Osteocyte (in vitro differentiated cells): ENCODE measurements around the gene CEP70. TPM values are rescaled to one million over a fixed set of nuclear protein-coding genes. Genes with fewer than 3 reads are reported as not detected.
"Not testable (repeated sequence)": the region's sequence is repeated elsewhere in the genome, so short reads cannot be mapped to it uniquely, and the experiment has no call there.

Source experiments
- DNase-seq: peaks from one replicate; pipeline ENCODE4 v3.0.0; 2021; ENCODE audit warnings: mixed read lengths; ENCODE audit not compliant: unreplicated experiment; ENCODE audit errors: extremely low spot score
- H3K27ac Mint-ChIP-seq: one replicate; pipeline ENCODE4 v1.8.0; 2021; ENCODE audit warnings: mild to moderate bottlenecking, mixed read lengths; ENCODE audit not compliant: unreplicated experiment
- H3K27me3 Mint-ChIP-seq: one replicate; pipeline ENCODE4 v1.8.0; 2021; ENCODE audit warnings: mixed read lengths; ENCODE audit not compliant: unreplicated experiment
- H3K36me3 Mint-ChIP-seq: one replicate; pipeline ENCODE4 v1.8.0; 2021; ENCODE audit warnings: mixed read lengths; ENCODE audit not compliant: unreplicated experiment
- H3K4me1 Mint-ChIP-seq: one replicate; pipeline ENCODE4 v1.8.0; 2021; ENCODE audit warnings: mixed read lengths; ENCODE audit not compliant: unreplicated experiment
- H3K4me3 Mint-ChIP-seq: one replicate; pipeline ENCODE4 v1.8.0; 2021; ENCODE audit warnings: mild to moderate bottlenecking, moderate library complexity, mixed read lengths; ENCODE audit not compliant: unreplicated experiment
- H3K9me3 Mint-ChIP-seq: one replicate; pipeline ENCODE4 v1.8.0; 2021; ENCODE audit warnings: mixed read lengths; ENCODE audit not compliant: unreplicated experiment
- CTCF ChIP-seq: fragments of 200-600 bp; sonication (generic); IDR thresholded peaks from 2 replicates; pipeline ENCODE4 v1.5.0; 2021; ENCODE audit warnings: antibody characterized with exemption, mild to moderate bottlenecking, moderate library complexity
- total RNA-seq: library from RNA; stranded (reverse); gene quantifications from 2 replicates; pipeline ENCODE4 v1.2.1, GENCODE V29; 2021

CEP70 gene
- total RNA-seq, 1 donor from 2014 or later = 16.0 TPM

GRCh38 chr3:138497851-138498250 lies 96.2 kb downstream of the CEP70 start:
- no peak overlapping the region for H3K4me3 Mint-ChIP-seq
- H3K27ac Mint-ChIP-seq = no peak overlapping the region
- peaks cover 2% of the 10 kb centered on the region for H3K36me3 Mint-ChIP-seq
- DNase-seq = no peak
- TF ChIP-seq CTCF = no peak
- H3K9me3 Mint-ChIP-seq = no peaks in the 10 kb centered on the region
- H3K27me3 Mint-ChIP-seq = no peaks in the 10 kb centered on the region
- H3K4me1 Mint-ChIP-seq = peaks cover 5% of the 10 kb centered on the region

- H3K9me3 Mint-ChIP-seq = no peaks in the 10 kb centered on the region
- TF ChIP-seq CTCF = no peak
- H3K4me1 Mint-ChIP-seq = peaks cover 5% of the 10 kb centered on the region
- DNase-seq = no peak
- peaks cover 2% of the 10 kb centered on the region for H3K36me3 Mint-ChIP-seq
- no peaks in the 10 kb centered on the region for H3K27me3 Mint-ChIP-seq
- H3K4me3 Mint-ChIP-seq = no peak overlapping the region
- H3K27ac Mint-ChIP-seq = no peak overlapping the region
These were observed 97.0 kb downstream of the CEP70 start for GRCh38 chr3:138497021-138497420.

- peaks cover 2% of the 10 kb centered on the region for H3K36me3 Mint-ChIP-seq
- peaks cover 5% of the 10 kb centered on the region for H3K4me1 Mint-ChIP-seq
- no peaks in the 10 kb centered on the region for H3K27me3 Mint-ChIP-seq
- H3K4me3 Mint-ChIP-seq = no peak overlapping the region
- no peak overlapping the region for H3K27ac Mint-ChIP-seq
- TF ChIP-seq CTCF = no peak
- H3K9me3 Mint-ChIP-seq = no peaks in the 10 kb centered on the region
- DNase-seq = no peak
These were observed 97.6 kb downstream of the CEP70 start for GRCh38 chr3:138496436-138496835.

DNA sequence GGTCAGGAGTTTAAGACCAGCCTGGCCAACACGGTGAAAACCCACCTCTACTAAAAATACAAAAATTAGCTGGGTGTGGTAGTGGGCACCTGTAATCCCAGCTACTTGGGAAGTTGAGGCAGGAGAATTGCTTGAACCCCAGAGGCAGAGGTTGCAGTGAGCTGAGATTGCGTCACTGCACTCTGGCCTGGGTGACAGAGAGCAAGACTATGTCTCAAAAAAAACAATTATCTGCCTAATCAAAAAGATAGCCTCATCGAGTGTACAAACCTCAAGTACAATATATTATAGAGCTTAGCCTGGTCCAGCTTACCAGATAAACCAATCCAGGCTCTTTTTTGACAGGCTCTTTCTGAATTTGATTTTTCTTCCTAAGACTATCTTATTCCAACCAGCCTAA lies 98.4 kb downstream of the CEP70 start:
- not testable (repeated sequence) for H3K36me3 Mint-ChIP-seq, H3K27me3 Mint-ChIP-seq, H3K4me1 Mint-ChIP-seq, H3K4me3 Mint-ChIP-seq, DNase-seq, H3K9me3 Mint-ChIP-seq, H3K27ac Mint-ChIP-seq

GRCh38 chr3:138494607-138494929 lies 99.5 kb downstream of the CEP70 start:
- Mint-ChIP-seq H3K27ac (no peak overlapping the region), H3K27me3 (no peaks in the 10 kb centered on the region), H3K36me3 (peaks cover 2% of the 10 kb centered on the region), H3K4me3 (no peak overlapping the region), H3K9me3 (peaks cover 7% of the 10 kb centered on the region), H3K4me1 (peaks cover 5% of the 10 kb centered on the region)
- DNase-seq = no peak
- no peak for TF ChIP-seq CTCF
